Skeletal muscle satellite cell (primary cell): ENCODE measurements around the gene PYM1.

ENCODE experiments used
- H3K27me3 ChIP-seq: 2 replicates; pipeline ENCODE4 v1.7.0; 2013; ENCODE audit warnings: low read length; ENCODE audit not compliant: control insufficient read depth, insufficient read depth
- H3K36me3 ChIP-seq: 2 replicates; pipeline ENCODE4 v1.7.0; 2013; ENCODE audit warnings: mild to moderate bottlenecking, control low read depth, low read length; ENCODE audit not compliant: insufficient read depth
- H3K4me1 ChIP-seq: 2 replicates; pipeline ENCODE4 v1.7.0; 2013; ENCODE audit warnings: low read length; ENCODE audit not compliant: control insufficient read depth, insufficient read depth
- H3K4me2 ChIP-seq: 2 replicates; pipeline ENCODE4 v1.7.0; 2013; ENCODE audit warnings: mild to moderate bottlenecking, low read length
- H3K4me3 ChIP-seq: 2 replicates; pipeline ENCODE4 v1.7.0; 2013; ENCODE audit warnings: low read length
- H3K9ac ChIP-seq: 2 replicates; pipeline ENCODE4 v1.7.0; 2013; ENCODE audit warnings: mild to moderate bottlenecking, low read depth, low read length, moderate library complexity
- H3K9me3 ChIP-seq: replicated peaks from 2 replicates; pipeline ENCODE4 v1.7.0; 2013; ENCODE audit warnings: mild to moderate bottlenecking, control low read depth, low read length

The PYM1 gene

DNA sequence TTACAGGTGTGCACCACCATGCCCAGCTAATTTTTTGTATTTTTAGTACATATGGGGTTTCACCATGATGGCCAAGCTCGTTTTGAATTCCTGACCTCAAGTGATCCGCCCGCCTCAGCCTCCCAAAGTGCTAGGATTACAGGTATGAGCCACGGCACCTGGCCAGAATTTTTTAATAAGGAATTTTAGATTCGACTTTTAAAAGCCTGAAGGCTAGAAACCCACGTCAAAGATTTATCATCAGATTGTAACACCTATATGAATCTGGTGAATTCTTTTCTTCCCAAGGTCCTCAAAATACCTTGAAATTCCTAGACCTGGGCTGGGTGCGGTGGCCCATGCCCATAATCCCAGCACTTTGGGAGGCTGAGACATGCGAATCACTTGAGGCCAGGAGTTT lies 66.3 kb downstream of the PYM1 start:
- Histone ChIP-seq H3K9ac (no peak overlapping the region), H3K4me3 (no peak overlapping the region), H3K27me3 (no peaks in the 10 kb centered on the region), H3K4me1 (peaks cover under 1% of the 10 kb centered on the region), H3K4me2 (no peak overlapping the region), H3K9me3 (no peaks in the 10 kb centered on the region), H3K36me3 (no peaks in the 10 kb centered on the region)

GRCh38 chr12:55852740-55853139 lies 75.0 kb downstream of the PYM1 start:
- Histone ChIP-seq H3K36me3 (no peaks in the 10 kb centered on the region), H3K9ac (no peak overlapping the region), H3K4me1 (peaks cover 36% of the 10 kb centered on the region), H3K9me3 (no peaks in the 10 kb centered on the region), H3K27me3 (no peaks in the 10 kb centered on the region), H3K4me3 (no peak overlapping the region), H3K4me2 (no peak overlapping the region)
